GM21390 (cell line): ENCODE measurements around the gene FABP2.
"Not testable (repeated sequence)": the region's sequence is repeated elsewhere in the genome, so short reads cannot be mapped to it uniquely, and the experiment has no call there.

ENCODE experiments used
- ATAC-seq: cut with Tn5 transposase; IDR thresholded peaks from one replicate; pipeline ENCODE4 v1.9.1; 2021; ENCODE audit not compliant: unreplicated experiment

Gene FABP2

DNA sequence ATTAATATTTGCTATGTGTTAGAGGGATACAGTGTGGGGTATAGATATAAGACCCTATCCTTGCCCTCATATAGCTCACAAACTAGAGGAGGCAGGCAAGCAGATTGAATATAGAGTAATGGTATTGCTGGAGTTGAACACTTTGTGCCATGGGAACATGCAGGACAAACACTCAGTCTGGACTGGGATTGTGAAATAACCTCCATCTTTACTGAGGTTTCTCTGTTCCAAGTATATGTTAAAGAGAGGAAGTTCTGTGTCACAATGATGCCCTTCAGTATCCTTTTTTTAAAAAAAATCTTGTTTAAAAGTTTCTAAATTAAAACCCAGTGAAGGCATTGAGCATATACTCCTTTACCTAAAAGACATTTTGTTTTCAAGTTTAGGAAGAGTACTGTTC is 8.7 kb downstream of the FABP2 start:
- no peak for ATAC-seq

DNA sequence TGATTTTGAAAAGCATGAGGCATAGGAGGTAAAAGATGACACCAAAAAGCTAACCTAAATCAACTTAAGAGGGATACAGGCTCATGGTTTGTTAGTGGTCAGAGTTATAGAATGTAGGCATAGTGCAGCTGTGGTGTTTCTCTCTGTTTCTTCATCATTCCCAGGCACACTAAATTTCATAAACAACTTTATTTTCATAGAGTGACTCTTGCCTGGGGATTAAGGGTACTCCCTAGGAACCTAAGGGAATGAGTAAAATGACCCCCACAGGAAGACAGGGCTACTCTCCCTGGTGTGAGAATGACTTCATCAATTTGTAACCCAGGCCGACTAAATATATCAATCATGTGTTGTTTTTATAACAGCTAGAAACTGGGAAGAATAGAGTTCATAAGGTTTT is 11.1 kb downstream of the FABP2 start:
- ATAC-seq: no peak

DNA sequence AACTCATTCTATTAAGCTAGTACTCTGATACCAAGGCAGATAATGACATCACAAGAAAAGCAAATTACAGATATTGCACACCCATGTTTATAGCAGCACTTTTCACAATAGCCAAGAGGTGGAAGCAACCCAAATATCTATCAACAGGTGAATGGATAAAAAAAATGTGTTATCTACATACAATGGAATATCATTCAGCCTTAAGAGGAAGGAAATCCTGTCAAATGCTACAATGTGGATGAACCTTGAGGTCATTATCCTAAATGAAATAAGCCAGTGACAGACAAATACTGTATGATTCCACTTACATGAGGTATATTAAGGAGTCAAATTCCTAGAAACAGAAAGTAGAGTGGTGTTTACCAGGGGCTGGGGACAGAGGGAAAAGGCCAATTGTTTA is 14.3 kb downstream of the FABP2 start:
- no peak for ATAC-seq

DNA sequence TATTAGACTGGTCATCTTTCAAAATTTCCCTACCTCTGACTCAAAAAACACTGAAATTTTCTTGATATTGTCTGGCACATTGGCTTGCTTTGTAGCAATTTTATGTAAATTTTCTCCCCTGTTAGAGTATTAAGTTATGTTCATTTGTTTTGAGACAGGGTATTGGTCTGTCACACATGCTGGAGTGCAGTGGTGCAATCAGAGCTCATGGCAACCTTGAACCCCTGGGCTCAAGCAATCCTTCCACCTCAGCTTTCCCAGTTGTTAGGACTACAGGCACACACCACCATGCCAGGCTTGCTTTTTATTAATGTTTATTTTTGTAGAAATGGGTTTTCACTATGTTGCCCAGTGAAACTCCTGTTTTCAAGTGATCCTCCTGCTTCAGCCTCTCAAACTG is 17.5 kb downstream of the FABP2 start:
- no peak for ATAC-seq

DNA sequence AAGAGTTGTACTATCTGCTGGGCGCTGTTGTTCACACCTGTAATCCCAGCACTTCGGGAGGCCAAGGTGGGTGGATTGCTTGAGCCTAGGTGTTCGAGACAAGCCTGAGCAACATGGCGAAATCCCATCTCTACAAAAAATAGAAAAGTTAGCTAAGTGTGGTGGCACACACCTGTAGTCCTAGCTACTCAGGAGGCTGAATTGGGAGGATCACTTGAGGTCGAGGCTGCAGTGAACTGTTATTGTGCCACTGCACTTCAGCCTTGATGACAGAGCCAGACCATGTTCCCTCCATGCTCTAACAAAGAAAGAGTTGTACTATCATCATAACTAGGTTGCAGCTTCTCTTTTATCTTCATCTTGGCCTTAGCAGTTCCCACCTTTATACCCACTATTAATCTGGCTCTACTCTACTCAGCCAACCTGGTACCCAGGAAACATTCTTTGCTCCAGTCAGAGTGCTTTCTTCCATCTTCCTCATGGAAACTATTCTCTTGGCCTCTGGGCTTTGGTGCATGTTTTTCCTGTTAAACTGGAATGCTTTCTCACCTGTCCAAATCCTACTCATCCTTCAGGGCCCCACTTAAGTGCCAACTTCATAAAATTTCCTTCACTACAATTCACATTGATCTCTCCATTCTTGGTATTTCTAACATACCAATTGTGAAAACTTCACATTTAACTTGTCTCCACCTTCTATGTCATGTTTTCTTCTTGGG is 18.2 kb downstream of the FABP2 start:
- ATAC-seq: no peak

DNA sequence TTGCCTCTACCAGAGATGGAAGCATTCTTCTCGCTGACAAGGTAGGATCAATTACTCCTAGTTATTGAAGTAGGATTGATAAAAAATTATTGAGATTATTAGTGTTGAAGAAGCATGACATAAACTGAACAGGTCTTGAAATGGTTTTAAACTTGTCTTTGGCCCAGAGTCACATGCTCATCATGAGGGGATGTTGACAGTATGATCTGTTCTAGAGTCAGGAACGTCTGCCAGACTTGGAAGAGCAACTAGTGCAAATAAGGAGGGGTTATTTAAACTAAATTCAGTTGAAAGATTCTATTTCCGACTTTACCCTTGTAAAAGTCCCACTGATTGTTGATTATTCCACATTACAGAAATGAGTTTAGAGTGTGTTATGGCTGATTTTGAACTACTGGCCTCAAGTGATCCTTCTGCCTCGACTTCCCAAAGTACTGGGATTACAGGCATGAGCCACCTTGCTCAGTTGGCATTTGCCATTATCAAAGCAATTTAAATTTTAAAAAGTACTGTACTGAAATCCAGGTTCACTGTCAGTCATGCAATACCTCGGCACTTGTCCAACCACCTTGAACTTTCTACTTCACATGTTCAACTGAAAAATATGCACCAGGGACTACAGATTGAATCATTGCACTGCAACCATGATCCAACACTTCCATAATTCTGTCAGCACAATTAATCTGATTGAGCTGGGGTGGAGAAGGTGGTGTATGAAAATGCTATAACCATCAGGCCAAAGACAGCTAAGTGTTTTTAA is 19.7 kb downstream of the FABP2 start:
- ATAC-seq: no peak

DNA sequence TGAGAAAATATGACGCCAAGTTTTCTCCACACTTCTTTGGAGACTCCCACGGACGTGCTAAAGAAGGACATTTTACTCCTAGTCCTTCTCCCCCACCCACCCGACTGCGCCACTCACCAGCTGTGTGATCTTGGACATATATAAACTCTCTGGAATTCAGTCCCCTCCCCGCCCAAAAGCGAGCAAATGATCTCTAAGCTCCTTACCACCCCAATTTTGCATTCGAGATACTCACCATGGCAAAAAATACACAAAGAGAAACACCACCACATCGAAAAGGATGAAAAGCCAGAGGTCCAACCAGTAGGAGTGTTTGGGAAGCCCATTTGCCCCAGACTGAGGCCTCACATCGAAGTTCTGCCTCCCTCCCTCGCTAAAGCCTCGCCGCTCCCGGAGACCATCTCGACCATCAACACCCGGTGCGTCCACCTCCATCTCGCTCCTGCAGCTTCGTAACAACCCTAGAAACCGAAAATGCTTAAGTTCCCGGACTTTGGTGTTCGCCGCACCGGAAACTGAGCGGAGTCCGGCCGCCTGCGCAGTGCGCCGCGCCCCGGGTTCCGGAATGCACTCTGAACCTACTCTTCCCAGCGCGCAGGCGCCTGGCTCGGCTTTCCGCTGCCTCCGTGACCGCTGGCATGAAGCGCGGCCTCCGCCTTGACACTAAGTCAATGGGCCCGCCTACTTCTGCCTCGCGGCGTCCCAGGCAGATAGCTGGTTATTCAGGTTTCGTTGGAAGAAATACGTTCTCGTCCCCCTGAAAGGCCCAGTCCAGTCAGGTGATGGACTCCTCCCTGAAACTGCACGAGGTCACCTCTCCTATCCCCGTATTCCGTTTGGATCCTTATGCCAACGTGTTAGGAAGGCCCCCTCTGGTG is 21.6 kb downstream of the FABP2 start:
- ATAC-seq: peak; percentile 94

DNA sequence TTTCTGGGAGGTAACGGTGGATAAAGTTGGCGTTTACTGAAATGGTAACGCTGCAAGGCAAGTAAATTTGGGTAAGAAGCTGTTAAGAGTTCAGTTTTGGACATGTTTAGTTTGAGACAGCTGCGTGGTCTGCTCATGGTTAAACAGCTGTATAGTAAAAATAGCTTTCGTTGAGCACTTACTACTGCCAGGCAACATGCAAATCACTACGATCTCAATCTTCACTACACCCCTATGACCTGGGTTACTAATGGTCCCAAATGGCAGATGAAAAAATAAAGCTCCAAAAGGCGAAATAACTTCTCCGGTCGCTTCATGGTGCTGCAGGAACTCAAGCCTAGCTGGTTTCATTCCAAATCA is 22.2 kb downstream of the FABP2 start:
- peak; percentile 57 for ATAC-seq

DNA sequence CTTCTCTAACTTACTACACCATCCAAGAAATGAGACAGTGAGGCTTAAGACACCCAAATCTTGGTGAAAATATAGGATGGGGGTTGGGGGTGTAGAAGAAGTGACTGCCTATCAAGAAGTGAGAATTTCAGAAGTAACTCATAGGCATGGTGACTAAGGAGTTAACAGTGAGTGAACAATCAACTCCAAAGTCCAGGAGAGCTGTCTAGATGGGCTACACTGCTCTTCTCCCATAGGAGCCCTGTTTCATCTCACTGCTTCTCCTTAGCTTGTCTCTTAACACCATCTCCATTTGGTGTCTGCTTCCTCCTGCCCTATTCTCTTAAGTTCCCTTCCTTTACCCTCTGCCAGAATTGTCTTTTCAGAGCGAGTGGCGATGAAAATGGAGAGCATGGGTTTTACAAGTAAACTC is 22.7 kb downstream of the FABP2 start:
- ATAC-seq: no peak

DNA sequence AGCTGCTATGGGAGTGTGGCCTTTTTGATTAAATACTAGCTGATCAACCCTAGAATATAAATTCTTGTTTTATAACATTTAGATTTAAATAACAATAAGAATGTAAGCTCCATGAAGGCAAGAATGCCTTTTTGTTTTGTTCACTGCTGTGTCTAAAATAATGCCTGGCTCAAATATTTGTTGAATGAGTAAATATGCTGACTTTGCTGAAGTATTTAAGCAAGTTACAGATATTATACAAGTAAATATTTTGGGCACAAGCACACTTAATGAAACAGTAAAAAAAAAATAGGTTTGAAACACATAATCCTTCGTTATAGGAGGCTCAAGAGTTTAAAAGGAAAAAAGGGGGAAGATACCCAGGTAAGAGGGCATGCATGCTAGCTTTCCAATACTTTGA is 24.1 kb downstream of the FABP2 start:
- no peak for ATAC-seq

DNA sequence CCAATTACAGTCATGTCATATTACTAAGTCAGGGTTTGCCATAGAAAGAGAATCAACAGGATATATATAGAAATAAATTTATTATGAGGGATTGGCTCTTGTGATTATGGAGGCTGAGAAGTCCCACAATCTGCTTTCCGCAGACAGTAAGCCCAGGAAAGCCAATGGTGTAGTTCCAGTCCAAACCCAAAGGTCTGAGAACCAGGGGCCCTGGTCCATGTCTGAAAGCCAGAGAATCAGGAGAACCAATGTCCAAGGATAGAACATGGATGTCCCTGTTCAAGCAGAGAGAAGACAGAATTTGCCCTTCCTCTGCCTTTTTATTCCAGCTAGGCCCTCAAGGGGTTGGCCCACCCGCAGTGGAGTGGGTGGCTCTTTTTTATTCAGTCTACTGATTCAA is 25.6 kb downstream of the FABP2 start:
- ATAC-seq: no peak

DNA sequence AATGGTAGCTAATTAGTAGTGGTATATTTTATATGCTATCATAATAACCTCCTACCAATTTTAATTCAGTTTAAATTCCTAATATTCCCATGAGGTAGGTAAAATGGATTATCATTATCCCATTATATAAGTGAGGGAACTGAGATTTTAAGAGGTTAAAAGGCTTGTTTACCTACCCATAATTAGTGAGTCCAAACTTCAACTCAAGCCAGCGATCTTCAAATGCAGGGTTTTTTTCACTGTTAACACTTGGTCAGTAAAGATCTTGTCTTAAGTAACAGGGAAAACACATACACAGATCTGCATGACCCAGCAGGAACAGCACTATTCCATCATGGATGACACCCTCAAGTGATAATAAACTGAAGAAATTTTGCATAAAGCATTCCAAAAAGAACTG is 31.3 kb downstream of the FABP2 start:
- no peak for ATAC-seq

DNA sequence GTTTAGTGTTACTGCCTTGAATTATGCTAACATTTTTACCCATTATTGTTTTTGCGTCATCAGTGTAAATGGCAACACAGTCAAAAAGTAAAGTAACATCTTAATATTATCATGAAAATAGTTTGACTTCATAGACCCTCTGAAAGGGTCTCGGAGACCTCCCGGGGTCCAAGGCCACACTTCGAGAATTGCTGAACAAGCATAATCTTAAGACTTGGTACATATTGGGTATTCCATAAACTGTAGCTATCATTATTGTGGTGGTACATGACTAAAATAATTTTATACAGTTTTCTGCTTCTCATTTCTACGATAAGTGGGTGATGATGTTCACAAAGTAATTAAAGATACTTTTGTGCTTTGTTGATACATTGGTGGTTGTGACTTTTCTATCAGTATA is 32.6 kb downstream of the FABP2 start:
- ATAC-seq: no peak

DNA sequence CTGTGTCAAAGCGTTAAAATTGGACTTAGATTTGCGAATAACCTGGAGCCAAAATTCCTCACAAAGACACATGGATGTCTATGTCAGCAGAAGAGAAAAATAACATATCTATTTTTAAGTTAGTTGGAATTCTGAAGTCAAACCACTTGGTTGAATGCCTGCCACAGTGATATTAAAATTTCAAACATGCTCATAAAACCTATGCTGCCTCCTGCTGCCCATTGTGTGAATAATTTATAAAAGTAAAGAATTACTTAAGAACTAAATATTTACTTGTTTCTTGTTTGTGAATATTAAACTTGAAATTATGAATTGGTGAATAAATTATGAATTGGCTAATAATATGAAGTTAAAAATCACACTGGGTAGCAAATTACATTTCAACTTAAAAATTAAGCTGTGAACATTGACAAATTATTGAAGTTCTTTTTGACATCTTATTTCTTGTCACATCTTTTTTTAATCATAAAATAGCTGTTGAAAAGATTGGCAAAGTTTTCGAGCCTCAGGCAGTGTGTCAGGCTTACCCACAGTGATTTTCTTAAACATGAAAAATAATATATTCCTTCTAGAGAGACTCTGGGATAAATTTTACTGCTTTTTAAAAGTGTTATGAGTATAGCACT is 35.4 kb downstream of the FABP2 start:
- ATAC-seq: no peak

DNA sequence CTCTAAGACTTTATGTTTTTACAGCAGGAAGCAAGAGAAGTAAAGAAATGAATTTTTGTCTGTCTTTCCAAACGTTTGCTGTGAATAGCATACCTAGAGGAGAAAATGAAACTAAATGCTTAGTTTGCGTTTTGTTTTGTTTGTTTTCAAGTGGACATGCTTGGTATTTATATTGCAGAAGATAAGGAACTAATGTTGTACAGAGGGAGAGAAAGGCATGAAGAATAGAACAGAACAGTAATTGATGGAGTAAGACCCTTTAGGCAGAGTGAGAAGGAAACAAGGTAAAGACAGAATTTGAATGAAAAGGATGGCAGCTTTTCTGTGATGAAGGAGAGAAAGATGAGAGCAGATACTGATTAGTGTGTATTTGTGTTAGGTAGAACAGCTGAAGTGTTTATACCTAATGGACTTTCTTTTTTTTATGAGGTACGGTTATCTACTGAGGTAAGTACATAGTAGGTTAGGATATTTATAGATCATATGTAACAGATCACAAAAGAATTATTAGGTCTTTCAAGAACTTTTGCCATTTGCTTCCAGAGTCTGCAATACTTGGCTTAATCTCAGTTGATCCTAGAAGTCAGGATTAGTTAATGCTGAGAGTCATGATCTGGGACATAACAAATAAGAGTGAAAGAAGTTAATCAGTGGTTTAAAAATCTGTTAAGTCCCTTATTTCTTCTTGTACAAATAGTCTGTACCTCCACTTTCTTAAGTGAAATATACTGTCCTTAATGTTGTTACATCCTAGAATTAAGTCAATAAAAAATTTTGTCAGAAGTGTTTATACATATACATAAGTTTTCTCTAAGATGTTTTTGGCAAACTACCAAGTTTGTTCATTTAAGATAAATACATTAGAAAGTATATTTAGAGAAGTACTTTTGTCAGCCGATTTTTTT is 36.8 kb downstream of the FABP2 start:
- ATAC-seq: peak; percentile 88

DNA sequence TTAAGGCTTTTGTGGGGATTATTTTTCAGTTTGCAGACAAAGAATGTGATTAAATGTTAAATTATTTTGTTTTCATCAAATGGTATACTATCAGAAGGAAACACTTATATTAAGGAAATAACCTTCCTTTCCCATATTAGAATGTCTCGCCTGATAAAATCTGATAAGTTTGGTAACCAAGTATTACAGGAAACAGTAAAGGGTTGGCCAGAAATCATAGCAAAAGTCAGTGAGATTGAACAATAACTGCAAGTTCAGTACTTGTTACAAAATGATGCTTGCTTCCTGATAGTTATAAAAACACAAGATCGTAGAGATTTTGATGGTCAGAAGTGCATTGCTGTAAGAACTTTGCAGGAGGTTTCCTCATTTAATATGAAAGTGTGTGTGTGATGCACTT is 40.5 kb downstream of the FABP2 start:
- no peak for ATAC-seq

DNA sequence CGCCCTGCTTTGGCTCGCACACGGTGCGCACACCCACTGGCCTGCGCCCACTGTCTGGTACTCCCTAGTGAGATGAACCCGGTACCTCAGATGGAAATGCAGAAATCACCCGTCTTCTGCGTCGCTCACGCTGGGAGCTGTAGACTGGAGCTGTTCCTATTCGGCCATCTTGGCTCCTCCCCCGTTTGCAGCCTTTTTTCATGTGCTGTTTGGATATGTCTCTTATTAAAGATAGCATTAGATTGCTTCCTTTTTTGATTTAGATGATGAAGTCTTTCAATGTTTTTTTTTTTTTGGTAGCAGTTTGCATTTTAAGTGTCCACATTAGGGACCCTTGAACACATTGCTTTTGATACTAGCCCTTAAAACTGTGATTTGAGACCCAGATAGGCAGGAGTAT is 42.0 kb downstream of the FABP2 start:
- ATAC-seq: not testable (repeated sequence)

DNA sequence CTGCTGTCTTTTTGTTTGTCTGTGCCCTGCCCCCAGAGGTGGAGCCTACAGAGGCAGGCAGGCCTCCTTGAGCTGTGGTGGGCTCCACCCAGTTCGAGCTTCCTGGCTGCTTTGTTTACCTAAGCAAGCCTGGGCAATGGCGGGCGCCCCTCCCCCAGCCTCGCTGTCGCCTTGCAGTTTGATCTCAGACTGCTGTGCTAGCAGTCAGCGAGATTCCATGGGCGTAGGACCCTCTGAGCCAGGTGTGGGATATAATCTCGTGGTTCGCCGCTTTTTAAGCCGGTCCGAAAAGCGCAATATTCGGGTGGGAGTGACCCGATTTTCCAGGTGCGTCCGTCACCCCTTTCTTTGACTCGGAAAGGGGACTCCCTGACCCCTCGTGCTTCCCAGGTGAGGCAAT is 42.4 kb downstream of the FABP2 start:
- ATAC-seq: not testable (repeated sequence)

DNA sequence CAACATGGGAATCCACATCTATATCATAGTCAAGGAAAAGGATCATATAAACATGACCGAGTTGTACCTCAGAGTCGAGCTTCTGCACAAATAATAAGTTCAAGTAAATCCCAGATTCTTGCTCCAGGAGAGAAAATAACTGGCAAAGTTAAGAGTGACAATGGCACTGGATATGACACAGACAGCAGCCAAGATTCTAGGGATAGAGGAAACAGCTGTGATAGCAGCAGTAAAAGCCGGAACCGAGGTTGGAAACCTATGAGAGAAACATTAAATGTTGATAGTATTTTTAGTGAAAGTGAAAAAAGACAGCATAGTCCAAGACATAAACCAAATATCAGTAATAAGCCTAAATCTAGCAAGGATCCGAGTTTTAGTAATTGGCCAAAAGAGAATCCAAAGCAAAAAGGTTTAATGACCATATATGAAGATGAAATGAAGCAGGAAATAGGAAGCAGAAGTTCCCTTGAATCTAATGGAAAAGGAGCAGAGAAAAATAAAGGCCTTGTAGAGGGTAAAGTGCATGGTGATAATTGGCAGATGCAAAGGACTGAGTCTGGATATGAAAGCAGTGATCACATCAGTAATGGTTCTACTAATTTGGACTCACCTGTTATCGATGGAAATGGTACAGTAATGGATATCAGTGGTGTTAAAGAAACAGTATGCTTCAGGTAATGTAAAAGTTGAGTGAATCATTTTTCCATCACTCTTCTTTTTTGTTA is 50.4 kb downstream of the FABP2 start:
- no peak for ATAC-seq

DNA sequence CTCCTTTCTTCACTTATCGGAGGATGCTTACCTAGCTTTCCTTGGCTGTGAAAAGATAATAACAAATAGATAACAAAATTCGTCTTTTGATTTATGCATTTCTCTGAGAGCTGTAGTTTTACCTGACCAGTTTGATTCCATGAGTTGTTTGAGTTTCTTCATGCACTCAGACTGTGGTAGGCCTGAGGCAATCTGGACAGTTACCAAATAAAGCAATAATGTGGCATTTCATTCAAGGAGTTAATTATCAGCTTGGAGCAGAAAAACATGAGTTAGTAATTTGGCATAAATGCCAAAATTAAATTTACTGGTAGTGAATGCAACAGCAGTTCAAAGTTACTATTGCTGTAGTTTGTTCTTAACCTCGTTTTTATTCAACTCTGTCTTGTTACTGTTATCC is 53.5 kb downstream of the FABP2 start:
- no peak for ATAC-seq
